H9 (cell line): ENCODE results near the gene MAPKAPK3. TPM values are rescaled to one million over a fixed set of nuclear protein-coding genes. Genes with fewer than 3 reads are reported as not detected.

Source experiments
- DNase-seq: peaks from one replicate; pipeline ENCODE4 v3.0.0-alpha.2; 2017
- H2AFZ ChIP-seq: one replicate; pipeline ENCODE4 v1.6.1; 2013; ENCODE audit warnings: mild to moderate bottlenecking, low read length, control low read depth, moderate library complexity
- H2AK5ac ChIP-seq: 2 replicates; pipeline ENCODE4 v1.6.1; 2013; ENCODE audit warnings: low read length, control low read depth, mixed read lengths; ENCODE audit not compliant: insufficient read length
- H2BK120ac ChIP-seq: one replicate; pipeline ENCODE4 v1.6.1; 2013; ENCODE audit warnings: low read depth, mild to moderate bottlenecking, low read length, control low read depth, inconsistent platforms; ENCODE audit not compliant: poor library complexity, severe bottlenecking
- H2BK12ac ChIP-seq: 2 replicates; pipeline ENCODE4 v1.6.1; 2013; ENCODE audit warnings: low read length, control low read depth, mixed read lengths, low read depth; ENCODE audit not compliant: insufficient read length
- H2BK15ac ChIP-seq: 2 replicates; pipeline ENCODE4 v1.6.1; 2013; ENCODE audit warnings: low read depth, low read length, control low read depth
- H2BK20ac ChIP-seq: one replicate; pipeline ENCODE4 v1.6.1; 2013; ENCODE audit warnings: low read depth, mild to moderate bottlenecking, low read length, control low read depth, inconsistent platforms; ENCODE audit not compliant: poor library complexity, severe bottlenecking
- H2BK5ac ChIP-seq: 2 replicates; pipeline ENCODE4 v1.6.1; 2013; ENCODE audit warnings: low read length, control low read depth, mixed read lengths; ENCODE audit not compliant: insufficient read length
- H3K14ac ChIP-seq: 2 replicates; pipeline ENCODE4 v1.6.1; 2013; ENCODE audit warnings: low read length, control low read depth; ENCODE audit not compliant: insufficient read depth
- H3K18ac ChIP-seq: 2 replicates; pipeline ENCODE4 v1.6.1; 2013; ENCODE audit warnings: low read depth, mild to moderate bottlenecking, mixed read lengths, low read length, control low read depth; ENCODE audit not compliant: insufficient read length
- H3K23ac ChIP-seq: 2 replicates; pipeline ENCODE4 v1.6.1; 2013; ENCODE audit warnings: low read length, control low read depth, mixed read lengths, low read depth; ENCODE audit not compliant: insufficient read length
- H3K23me2 ChIP-seq: 2 replicates; pipeline ENCODE4 v1.6.1; 2013; ENCODE audit warnings: low read depth, mild to moderate bottlenecking, mixed read lengths, low read length, control low read depth; ENCODE audit not compliant: insufficient read length, poor library complexity, severe bottlenecking
- H3K27ac ChIP-seq: 2 replicates; pipeline ENCODE4 v1.5.1; 2013; ENCODE audit warnings: low read length, control low read depth, mixed read lengths, low read depth; ENCODE audit not compliant: insufficient read length
- H3K27me3 ChIP-seq: 2 replicates; pipeline ENCODE4 v1.6.1; 2013; ENCODE audit warnings: low read length, control low read depth, inconsistent platforms; ENCODE audit not compliant: insufficient read depth
- H3K4ac ChIP-seq: 2 replicates; pipeline ENCODE4 v1.6.1; 2013; ENCODE audit warnings: low read depth, mild to moderate bottlenecking, control low read depth, inconsistent platforms, low read length, moderate library complexity
- H3K4me1 ChIP-seq: 2 replicates; pipeline ENCODE4 v1.6.1; 2013; ENCODE audit warnings: low read length, control low read depth, inconsistent platforms; ENCODE audit not compliant: insufficient read depth
- H3K4me2 ChIP-seq: 2 replicates; pipeline ENCODE4 v1.6.1; 2013; ENCODE audit warnings: low read length, control low read depth, mixed read lengths; ENCODE audit not compliant: insufficient read length, insufficient read depth
- H3K56ac ChIP-seq: 2 replicates; pipeline ENCODE4 v1.6.1; 2013; ENCODE audit warnings: low read depth, mild to moderate bottlenecking, mixed read lengths, low read length, control low read depth; ENCODE audit not compliant: insufficient read length
- H3K79me1 ChIP-seq: 2 replicates; pipeline ENCODE4 v1.6.1; 2013; ENCODE audit warnings: low read depth, mild to moderate bottlenecking, moderate library complexity, low read length, control low read depth, inconsistent platforms; ENCODE audit not compliant: insufficient read depth, poor library complexity, severe bottlenecking
- H3K79me2 ChIP-seq: 2 replicates; pipeline ENCODE4 v1.6.1; 2013; ENCODE audit warnings: low read length, control low read depth, inconsistent platforms; ENCODE audit not compliant: insufficient read depth
- H3K9ac ChIP-seq: 2 replicates; pipeline ENCODE4 v1.6.1; 2013; ENCODE audit warnings: low read length, control low read depth, mixed read lengths; ENCODE audit not compliant: insufficient read length; ENCODE audit errors: extremely low read depth
- H3K9me3 ChIP-seq: one replicate; pipeline ENCODE4 v1.6.1; 2013; ENCODE audit warnings: low read depth, low read length, inconsistent platforms; ENCODE audit not compliant: control insufficient read depth
- H3T11ph ChIP-seq: one replicate; pipeline ENCODE4 v1.6.1; 2013; ENCODE audit warnings: mild to moderate bottlenecking, low read length, control low read depth, inconsistent platforms
- H4K20me1 ChIP-seq: one replicate; pipeline ENCODE4 v1.6.1; 2013; ENCODE audit not compliant: control insufficient read depth, insufficient read length, insufficient read depth
- H4K5ac ChIP-seq: 2 replicates; pipeline ENCODE4 v1.6.1; 2013; ENCODE audit warnings: low read depth, mild to moderate bottlenecking, mixed read lengths, low read length, control low read depth; ENCODE audit not compliant: insufficient read length
- H4K8ac ChIP-seq: replicated peaks from 2 replicates; pipeline ENCODE4 v1.6.1; 2013; ENCODE audit warnings: low read length, control low read depth, mixed read lengths, low read depth; ENCODE audit not compliant: insufficient read length
- H4K91ac ChIP-seq: 2 replicates; pipeline ENCODE4 v1.6.1; 2013; ENCODE audit warnings: low read depth, mild to moderate bottlenecking, moderate library complexity, mixed read lengths, low read length, control low read depth; ENCODE audit not compliant: insufficient read length
- H3K27ac Mint-ChIP-seq, 3 experiments: 2 replicates in 2 of 3; 3 replicates in 1 of 3; pipeline ENCODE4 v1.8.0; 2020 to 2021; ENCODE audit warnings: mixed read lengths in 3 of 3, mild to moderate bottlenecking in 1 of 3, moderate library complexity in 1 of 3
- H3K27me3 Mint-ChIP-seq: 2 replicates; pipeline ENCODE4 v1.8.0; 2021; ENCODE audit warnings: low read depth, mild to moderate bottlenecking, moderate library complexity, mixed read lengths
- H3K36me3 Mint-ChIP-seq, 3 experiments: 2 replicates in 2 of 3; 3 replicates in 1 of 3; pipeline ENCODE4 v1.8.0; 2020 to 2021; ENCODE audit warnings: low read depth in 3 of 3, mixed read lengths in 3 of 3; ENCODE audit not compliant: insufficient read depth in 1 of 3
- H3K4me1 Mint-ChIP-seq, 2 experiments: 2 replicates each; pipeline ENCODE4 v1.8.0; 2020; ENCODE audit warnings: mixed read lengths in 2 of 2
- H3K4me3 Mint-ChIP-seq, 2 experiments: 2 replicates in 1 of 2; 3 replicates in 1 of 2; pipeline ENCODE4 v1.8.0; 2020 to 2021; ENCODE audit warnings: mild to moderate bottlenecking in 2 of 2, mixed read lengths in 2 of 2, moderate library complexity in 1 of 2
- H3K9me3 Mint-ChIP-seq, 2 experiments: 2 replicates in 1 of 2; 3 replicates in 1 of 2; pipeline ENCODE4 v1.8.0; 2020; ENCODE audit warnings: mild to moderate bottlenecking in 2 of 2, mixed read lengths in 2 of 2, moderate library complexity in 1 of 2
- whole genome bisulfite sequencing: extraction: QIAGEN DNeasy Blood & Tissue Kit; methylation state at CpG from one replicate; pipeline ENCODE4 v1.1.7; 2013; ENCODE audit warnings: missing lambda C conversion rate, low lambda C conversion rate, mixed read lengths; ENCODE audit not compliant: insufficient read length; ENCODE audit errors: extremely low coverage; 5-methylcytosine and 5-hydroxymethylcytosine counted together
- total RNA-seq: library from RNA; stranded (reverse); gene quantifications from 2 replicates; pipeline ENCODE4 v1.2.1, GENCODE V29; 2021
- TF ChIP-seq, protein P1 (sequence below): fragments of 200-600 bp; sonication (generic); conservative IDR thresholded peaks from 3 replicates; pipeline ENCODE4 v1.8.0; 2021; ENCODE audit warnings: antibody characterized with exemption, mild to moderate bottlenecking

The MAPKAPK3 gene
- total RNA-seq, 1 experiment from 2014 or later = 57.9 TPM

DNA sequence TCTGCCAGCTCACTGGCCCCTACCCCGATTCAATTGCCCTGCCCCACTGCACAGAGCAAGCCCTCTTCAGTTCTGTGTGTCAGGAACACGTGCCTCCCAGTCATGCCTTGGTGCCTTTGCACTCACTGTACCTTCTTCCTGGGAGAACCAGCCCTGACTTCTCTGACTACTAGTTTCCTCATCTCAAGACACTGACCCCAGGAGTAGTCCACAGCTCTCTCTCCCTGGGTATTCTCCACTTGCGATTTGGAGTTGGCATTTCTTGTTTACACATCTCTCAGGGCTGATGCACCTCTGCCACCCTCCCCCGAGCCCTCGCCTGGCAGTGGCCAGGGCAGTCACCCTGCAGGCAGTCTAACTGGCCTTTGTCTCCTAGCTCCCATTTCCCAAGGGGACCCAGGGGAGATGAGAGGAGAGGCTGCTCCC is 11.0 kb upstream of the MAPKAPK3 start:
- Histone ChIP-seq H3K23me2 (no peaks in the 10 kb centered on the region), H3K9ac (no peak overlapping the region), H3K79me2 (no peaks in the 10 kb centered on the region), H3K18ac (no peak overlapping the region), H2BK20ac (no peak overlapping the region), H2BK15ac (no peak overlapping the region), H2BK12ac (no peak overlapping the region), H4K91ac (no peak overlapping the region), H3K79me1 (no peaks in the 10 kb centered on the region), H3K4me1 (no peaks in the 10 kb centered on the region), H4K20me1 (no peaks in the 10 kb centered on the region), H3K4ac (no peak overlapping the region), H3K23ac (no peak overlapping the region), H3K27me3 (peaks cover 5% of the 10 kb centered on the region; the same call in 1 of the 2 replicates), H3K4me2 (no peak overlapping the region), H2AFZ (no peak overlapping the region), H4K5ac (no peak overlapping the region), H2BK5ac (no peak overlapping the region), H2AK5ac (no peak overlapping the region), H3K56ac (no peak overlapping the region), H3T11ph (no peak overlapping the region), H3K27ac (no peak overlapping the region), H2BK120ac (no peak overlapping the region), H3K9me3 (no peaks in the 10 kb centered on the region), H4K8ac (no peak overlapping the region), H3K14ac (no peak overlapping the region)
- Mint-ChIP-seq H3K4me3 (no peak overlapping the region), H3K27me3 (peaks cover 18% of the 10 kb centered on the region), H3K9me3 (no peaks in the 10 kb centered on the region), H3K4me1 (peaks cover 7% of the 10 kb centered on the region in 2 experiments), H3K27ac (peak overlapping the region in 1 of 3 experiments; percentile 65; a peak in 1 of 7 replicates), H3K36me3 (peaks cover 0 to 1% (median 0%) of the 10 kb centered on the region in 3 experiments; a peak in 1 of 7 replicates)
- DNase-seq = no peak
- no CpG with 5 or more reads among the region's 5 CpGs for WGBS
- TF ChIP-seq, protein P1, sequence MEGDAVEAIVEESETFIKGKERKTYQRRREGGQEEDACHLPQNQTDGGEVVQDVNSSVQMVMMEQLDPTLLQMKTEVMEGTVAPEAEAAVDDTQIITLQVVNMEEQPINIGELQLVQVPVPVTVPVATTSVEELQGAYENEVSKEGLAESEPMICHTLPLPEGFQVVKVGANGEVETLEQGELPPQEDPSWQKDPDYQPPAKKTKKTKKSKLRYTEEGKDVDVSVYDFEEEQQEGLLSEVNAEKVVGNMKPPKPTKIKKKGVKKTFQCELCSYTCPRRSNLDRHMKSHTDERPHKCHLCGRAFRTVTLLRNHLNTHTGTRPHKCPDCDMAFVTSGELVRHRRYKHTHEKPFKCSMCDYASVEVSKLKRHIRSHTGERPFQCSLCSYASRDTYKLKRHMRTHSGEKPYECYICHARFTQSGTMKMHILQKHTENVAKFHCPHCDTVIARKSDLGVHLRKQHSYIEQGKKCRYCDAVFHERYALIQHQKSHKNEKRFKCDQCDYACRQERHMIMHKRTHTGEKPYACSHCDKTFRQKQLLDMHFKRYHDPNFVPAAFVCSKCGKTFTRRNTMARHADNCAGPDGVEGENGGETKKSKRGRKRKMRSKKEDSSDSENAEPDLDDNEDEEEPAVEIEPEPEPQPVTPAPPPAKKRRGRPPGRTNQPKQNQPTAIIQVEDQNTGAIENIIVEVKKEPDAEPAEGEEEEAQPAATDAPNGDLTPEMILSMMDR = no peak
